Prostate gland (tissue), 2 donors: ENCODE data around the gene HOXD11. TPM values are rescaled to one million over a fixed set of nuclear protein-coding genes. Genes with fewer than 3 reads are reported as not detected.
A peak's percentile ranks its signal among the peaks of the same experiment; 100 is the strongest.

Source experiments
- DNase-seq: peaks from one replicate; pipeline ENCODE4 v3.0.0-alpha.2; 2019; ENCODE audit warnings: low spot score
- H3K27ac ChIP-seq, 2 donors: fragments of 200-600 bp; sonication (generic); 2 replicates each; pipeline ENCODE4 v1.5.1; 2017 to 2019
- H3K27me3 ChIP-seq: fragments of 200-600 bp; sonication (generic); replicated peaks from 2 replicates; pipeline ENCODE4 v1.5.1; 2019; ENCODE audit not compliant: insufficient read depth
- H3K36me3 ChIP-seq, 2 donors: fragments of 200-600 bp; sonication (generic); 1 replicate in 1 of 2; 2 replicates in 1 of 2; pipeline versions ENCODE4 v1.5.1 to v1.8.1; 2017 to 2019
- H3K4me1 ChIP-seq: fragments of 200-600 bp; sonication (generic); replicated peaks from 2 replicates; pipeline ENCODE4 v1.5.1; 2019
- H3K4me3 ChIP-seq, 2 donors: fragments of 200-600 bp; sonication (generic); 2 replicates each; pipeline ENCODE4 v1.5.1; 2017 to 2019
- H3K9me3 ChIP-seq: fragments of 200-600 bp; sonication (generic); 2 replicates; pipeline ENCODE4 v1.5.1; 2017
- CTCF ChIP-seq, 4 experiments: fragments of 200-600 bp in 2 of 4; fragments of 450-650 bp in 2 of 4; sonication (generic) in 2 of 4; IDR thresholded peaks; 1 replicate in 3 of 4; 2 replicates in 1 of 4; pipeline ENCODE4 v1.5.1; 2016 to 2019; ENCODE audit warnings: antibody characterized with exemption in 4 of 4, mild to moderate bottlenecking in 2 of 4, moderate library complexity in 2 of 4
- POLR2A ChIP-seq: fragments of 450-650 bp; IDR thresholded peaks from one replicate; pipeline ENCODE4 v1.6.1; 2016; ENCODE audit warnings: antibody characterized with exemption, mild to moderate bottlenecking
- POLR2AphosphoS5 ChIP-seq: sonication (generic); formaldehyde crosslinking; IDR thresholded peaks from one replicate; pipeline ENCODE4 v1.6.1; 2017; ENCODE audit warnings: antibody characterized with exemption
- WGBS: methylation state at CpG from one replicate; pipeline ENCODE4 v1.1.5; 2018; 5-methylcytosine and 5-hydroxymethylcytosine counted together
- intact Hi-C: fragments of 100-400 bp; cut with DNase I; formaldehyde crosslinking; loops from one replicate; pipeline ENCODE4 v1.14.2; 2022
- total RNA-seq, 2 donors: library from RNA; depleted of rRNA; stranded (reverse); fragments of >200 nt; gene quantifications; one replicate each; pipeline ENCODE4 v1.1.0, GENCODE V29; 2016

The HOXD11 gene
- total RNA-seq, 2 donors from 2014 or later = 8.0 to 14.9 TPM

DNA sequence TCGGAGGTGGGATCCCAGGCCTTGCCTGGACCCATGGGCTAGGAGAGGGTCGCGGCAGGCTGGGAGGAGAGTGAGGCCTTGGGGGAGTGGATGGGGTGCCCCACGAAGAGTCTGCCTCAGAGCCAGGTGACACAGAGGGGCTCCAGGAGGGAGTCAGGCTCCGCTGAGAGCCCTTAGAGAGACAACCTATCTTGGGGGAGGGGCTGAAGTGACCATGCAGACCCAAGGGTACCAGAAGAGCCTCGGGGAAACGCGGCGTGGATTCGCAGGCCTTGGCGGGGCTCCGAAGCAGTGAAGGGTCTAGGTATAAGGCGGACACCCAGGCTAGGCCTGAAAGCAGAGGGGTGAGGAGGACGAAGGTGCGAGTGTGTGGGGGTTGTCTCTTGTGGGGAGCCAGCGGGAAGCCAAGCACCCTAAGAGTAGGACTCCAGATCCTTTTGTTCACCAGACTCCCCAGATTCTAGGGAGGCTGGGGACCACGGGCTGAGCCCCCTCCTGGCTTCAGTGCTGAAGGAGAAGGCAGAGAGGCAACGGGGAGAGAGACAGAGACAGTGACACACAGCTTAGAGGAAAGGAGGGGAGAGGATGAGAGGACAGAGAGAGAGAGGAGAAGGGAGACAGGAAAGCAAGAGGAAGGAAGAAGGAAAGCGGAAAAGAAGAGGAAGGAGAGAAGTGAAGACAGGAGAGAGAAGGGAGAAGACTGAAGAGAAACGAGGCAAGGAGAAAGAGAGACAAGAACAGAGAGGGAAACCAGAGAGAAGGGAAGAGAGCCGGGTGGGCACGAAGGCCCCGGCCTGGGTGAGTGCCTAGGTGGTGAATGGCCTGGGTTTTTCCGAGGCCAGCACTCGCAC lies 1.1 kb upstream of the HOXD11 start:
- peak overlapping the region; percentile 32 to 45 for H3K4me3 ChIP-seq
- H3K27ac ChIP-seq = peak overlapping the region; percentile 87 to 89
- H3K4me1 ChIP-seq = no peaks in the 10 kb centered on the region
- H3K36me3 ChIP-seq = no peaks in the 10 kb centered on the region
- intact Hi-C loops = no loop called here
- TF ChIP-seq CTCF (IDR thresholded peaks at IDR 0.05) (no peak), POLR2A (no peak), POLR2AphosphoS5 (no peak)
- H3K9me3 ChIP-seq = no peaks in the 10 kb centered on the region
- DNase-seq = no peak
- WGBS = 24% methylated on average over 25 of the region's 25 CpGs
- peaks cover 22% of the 10 kb centered on the region for H3K27me3 ChIP-seq

DNA sequence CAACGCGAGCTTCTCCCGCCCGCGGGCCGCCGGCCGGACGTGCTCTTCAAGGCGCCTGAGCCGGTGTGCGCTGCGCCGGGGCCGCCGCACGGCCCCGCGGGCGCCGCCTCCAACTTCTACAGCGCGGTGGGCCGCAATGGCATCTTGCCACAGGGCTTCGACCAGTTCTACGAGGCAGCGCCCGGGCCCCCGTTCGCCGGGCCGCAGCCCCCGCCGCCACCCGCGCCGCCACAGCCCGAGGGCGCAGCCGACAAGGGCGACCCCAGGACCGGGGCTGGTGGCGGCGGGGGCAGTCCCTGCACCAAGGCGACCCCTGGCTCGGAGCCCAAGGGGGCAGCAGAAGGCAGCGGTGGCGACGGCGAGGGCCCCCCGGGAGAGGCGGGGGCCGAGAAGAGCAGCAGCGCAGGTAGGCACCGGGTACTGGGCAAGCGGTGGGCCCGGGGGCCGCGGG lies 676 bp downstream of the HOXD11 start:
- H3K36me3 ChIP-seq = no peaks in the 10 kb centered on the region
- no peaks in the 10 kb centered on the region for H3K4me1 ChIP-seq
- TF ChIP-seq POLR2AphosphoS5 = no peak
- TF ChIP-seq POLR2A = no peak
- no peak for TF ChIP-seq CTCF (IDR thresholded peaks at IDR 0.05)
- peak overlapping the region; percentile 28 to 46 for H3K4me3 ChIP-seq
- WGBS = 1% methylated on average over 19 of the region's 59 CpGs
- H3K27ac ChIP-seq = peak overlapping the region; percentile 68 to 78
- no peaks in the 10 kb centered on the region for H3K9me3 ChIP-seq
- peaks cover 25% of the 10 kb centered on the region for H3K27me3 ChIP-seq
- intact Hi-C loops = no loop called here
- peak; percentile 4 for DNase-seq

GRCh38 chr2:176109192-176109901 lies 2.3 kb downstream of the HOXD11 start:
- Histone ChIP-seq H3K4me3 (peak overlapping the region; percentile 28 to 46), H3K36me3 (no peaks in the 10 kb centered on the region), H3K27me3 (peaks cover 25% of the 10 kb centered on the region), H3K9me3 (no peaks in the 10 kb centered on the region), H3K27ac (peak overlapping the region; percentile 68 to 78), H3K4me1 (no peaks in the 10 kb centered on the region)
- WGBS = 46% methylated on average over 26 of the region's 26 CpGs
- no peak for DNase-seq
- intact Hi-C loops = no loop called here
- no peak for TF ChIP-seq CTCF (IDR thresholded peaks at IDR 0.05)
- TF ChIP-seq POLR2AphosphoS5 = no peak
- no peak for TF ChIP-seq POLR2A

GRCh38 chr2:176109946-176110345 lies 2.9 kb downstream of the HOXD11 start:
- TF ChIP-seq CTCF (IDR thresholded peaks at IDR 0.05) (no peak), POLR2A (no peak), POLR2AphosphoS5 (no peak)
- intact Hi-C loops = no loop called here
- 37% methylated on average over 4 of the region's 4 CpGs for WGBS
- no peak for DNase-seq
- Histone ChIP-seq H3K27me3 (peaks cover 19% of the 10 kb centered on the region), H3K36me3 (no peaks in the 10 kb centered on the region), H3K4me1 (no peaks in the 10 kb centered on the region), H3K4me3 (peak overlapping the region in 1 of 2 donors; percentile 46), H3K27ac (peak overlapping the region in 1 of 2 donors; percentile 78), H3K9me3 (no peaks in the 10 kb centered on the region)
